IMR-90 (cell line): ENCODE data around the gene CACNG8. TPM values are rescaled to one million over a fixed set of nuclear protein-coding genes. Genes with fewer than 3 reads are reported as not detected.

ENCODE experiments used
- ATAC-seq: fragments of 200-7000 bp; cut with Tn5 transposase; 2 replicates; pipeline ENCODE4 v1.9.1; 2020; ENCODE audit warnings: low read depth, mild to moderate bottlenecking, moderate library complexity
- BruUV-seq: library from RNA; stranded (reverse); fragments of 400-500 nt; replicated peaks from 2 replicates; lab custom pipeline; 2021; lab: Mats Ljungman, UMichigan
- CTCF ChIA-PET: fragments of 300-600 bp; formaldehyde crosslinking; extraction: SDS; loops from one replicate; lab custom pipeline; 2021; ENCODE audit warnings: antibody characterized with exemption; lab: Yijun Ruan, JAX
- POLR2A ChIA-PET: fragments of 300-600 bp; sonication (Branson Sonifier 250); formaldehyde crosslinking; loops from one replicate; lab custom pipeline; 2022; ENCODE audit warnings: antibody characterized with exemption; ENCODE audit not compliant: unreplicated experiment; lab: Charles Lee
- DNase-seq: peaks from one replicate; pipeline ENCODE4 v3.0.0; 2013
- H2AFZ ChIP-seq: replicated peaks from 2 replicates; pipeline ENCODE3; 2013; ENCODE audit warnings: low read length, mild to moderate bottlenecking; ENCODE audit not compliant: poor library complexity
- H2AK5ac ChIP-seq: 2 replicates; pipeline ENCODE4 v1.6.1; 2013; ENCODE audit warnings: low read depth, low read length, inconsistent platforms
- H2AK9ac ChIP-seq: replicated peaks from 2 replicates; pipeline ENCODE3; 2013; ENCODE audit warnings: mild to moderate bottlenecking, low read depth, low read length, moderate library complexity; ENCODE audit not compliant: poor library complexity
- H2BK120ac ChIP-seq: 2 replicates; pipeline ENCODE4 v1.6.1; 2013; ENCODE audit warnings: low read depth, low read length, inconsistent platforms
- H2BK15ac ChIP-seq: 3 replicates; pipeline ENCODE4 v1.6.1; 2013; ENCODE audit warnings: low read depth, low read length, inconsistent platforms
- H2BK20ac ChIP-seq: 2 replicates; pipeline ENCODE4 v1.6.1; 2013; ENCODE audit warnings: low read depth, mild to moderate bottlenecking, inconsistent platforms, low read length, moderate library complexity
- H2BK5ac ChIP-seq: 2 replicates; pipeline ENCODE4 v1.6.1; 2013; ENCODE audit warnings: mild to moderate bottlenecking, low read depth, low read length, inconsistent platforms; ENCODE audit not compliant: poor library complexity, severe bottlenecking
- H3K14ac ChIP-seq: replicated peaks from 2 replicates; pipeline ENCODE4 v1.6.1; 2013; ENCODE audit warnings: low read depth, low read length, inconsistent platforms
- H3K18ac ChIP-seq: 2 replicates; pipeline ENCODE4 v1.6.1; 2013; ENCODE audit warnings: low read depth, low read length, control low read depth
- H3K23ac ChIP-seq: 2 replicates; pipeline ENCODE4 v1.6.1; 2013; ENCODE audit warnings: low read depth, low read length, inconsistent platforms
- H3K27ac ChIP-seq: 2 replicates; pipeline ENCODE4 v1.5.1; 2013; ENCODE audit warnings: mild to moderate bottlenecking, control low read depth, low read length; ENCODE audit not compliant: insufficient read depth
- H3K27me3 ChIP-seq: 2 replicates; pipeline ENCODE4 v1.6.1; 2013; ENCODE audit warnings: low read length; ENCODE audit not compliant: control insufficient read depth, insufficient read depth
- H3K36me3 ChIP-seq: 2 replicates; pipeline ENCODE4 v1.6.1; 2013; ENCODE audit warnings: low read length, mixed read lengths; ENCODE audit not compliant: control insufficient read depth, insufficient read depth
- H3K4ac ChIP-seq: 2 replicates; pipeline ENCODE4 v1.6.1; 2013; ENCODE audit warnings: low read depth, low read length, inconsistent platforms
- H3K4me1 ChIP-seq: 2 replicates; pipeline ENCODE4 v1.6.1; 2013; ENCODE audit warnings: low read length, mixed read lengths; ENCODE audit not compliant: control insufficient read depth, insufficient read depth
- H3K4me2 ChIP-seq: 2 replicates; pipeline ENCODE4 v1.6.1; 2013; ENCODE audit warnings: low read depth, mild to moderate bottlenecking, control low read depth, low read length, moderate library complexity
- H3K4me3 ChIP-seq: 2 replicates; pipeline ENCODE4 v1.5.1; 2013; ENCODE audit warnings: low read depth, mild to moderate bottlenecking, control low read depth, low read length, moderate library complexity; ENCODE audit not compliant: insufficient read depth
- H3K56ac ChIP-seq: 2 replicates; pipeline ENCODE4 v1.6.1; 2013; ENCODE audit warnings: low read length, inconsistent platforms; ENCODE audit not compliant: insufficient read depth; ENCODE audit errors: extremely low read depth
- H3K79me1 ChIP-seq, 2 experiments: 2 replicates each; pipeline ENCODE4 v1.6.1; 2013; ENCODE audit warnings: low read length in 2 of 2, inconsistent platforms in 1 of 2, low read depth in 1 of 2
- H3K9ac ChIP-seq: 2 replicates; pipeline ENCODE4 v1.6.1; 2013; ENCODE audit warnings: low read depth, low read length, control low read depth
- H3K9me1 ChIP-seq: 2 replicates; pipeline ENCODE4 v1.6.1; 2013; ENCODE audit warnings: low read length, inconsistent platforms; ENCODE audit not compliant: insufficient read depth
- H3K9me3 ChIP-seq: 2 replicates; pipeline ENCODE4 v1.6.1; 2013; ENCODE audit warnings: low read length; ENCODE audit not compliant: control insufficient read depth, insufficient read depth
- H4K20me1 ChIP-seq: 2 replicates; pipeline ENCODE4 v1.6.1; 2013; ENCODE audit warnings: low read length, inconsistent platforms; ENCODE audit not compliant: insufficient read depth
- H4K5ac ChIP-seq: 2 replicates; pipeline ENCODE4 v1.6.1; 2013; ENCODE audit warnings: mild to moderate bottlenecking, low read depth, low read length, control low read depth
- H4K8ac ChIP-seq, 2 experiments: 2 replicates each; pipeline ENCODE4 v1.6.1; 2013; ENCODE audit warnings: low read depth in 2 of 2, low read length in 2 of 2, control low read depth in 1 of 2, inconsistent platforms in 1 of 2
- H4K91ac ChIP-seq: 2 replicates; pipeline ENCODE4 v1.6.1; 2013; ENCODE audit warnings: low read depth, low read length, inconsistent platforms; ENCODE audit not compliant: insufficient read depth
- RCOR1 ChIP-seq: IDR thresholded peaks from 2 replicates; pipeline ENCODE4 v1.6.1; 2012; ENCODE audit warnings: mild to moderate bottlenecking, low read length, improper control_type of control experiment; ENCODE audit not compliant: insufficient replicate concordance
- WGBS, 2 experiments: methylation state at CpG; one replicate each; pipeline versions ENCODE4 v1.1.5 to v1.1.7; 2013; ENCODE audit warnings: missing lambda C conversion rate in 2 of 2; ENCODE audit not compliant: insufficient read length in 1 of 2; ENCODE audit errors: extremely low coverage in 2 of 2; 5-methylcytosine and 5-hydroxymethylcytosine counted together
- dilution Hi-C: fragments of 300-500 bp; cut with HindIII; formaldehyde crosslinking; loops from one replicate; pipeline ENCODE4 v1.14.3; 2018; ENCODE audit warnings: low sequenced_read_pairs; ENCODE audit not compliant: unreplicated experiment
- in situ Hi-C: fragments of 300-500 bp; cut with MboI; formaldehyde crosslinking; loops from 3 replicates; pipeline ENCODE4 v1.14.3; 2019; ENCODE audit warnings: low sequenced_read_pairs, inconsistent platforms, mixed read lengths
- intact Hi-C: fragments of 100-400 bp; cut with micrococcal nuclease; formaldehyde crosslinking; loops from 2 replicates; pipeline ENCODE4 v1.10.0; 2022
- polyA plus RNA-seq, 3 experiments: library from polyadenylated mRNA; depleted of rRNA; stranded (reverse); fragments of >200 nt; gene quantifications; 2 replicates each; pipeline ENCODE4 v1.2.3, GENCODE V29; 2012; ENCODE audit warnings: low replicate concordance in 1 of 3
- total RNA-seq: library from RNA; depleted of rRNA; stranded (reverse); fragments of >200 nt; gene quantifications from 2 replicates; pipeline ENCODE4 v1.2.3, GENCODE V29; 2012

CACNG8 gene
- total and polyA plus RNA-seq, 2 of the 4 experiments (the other 2 are of a cell fraction): 0.15 TPM; not detected in 1

DNA sequence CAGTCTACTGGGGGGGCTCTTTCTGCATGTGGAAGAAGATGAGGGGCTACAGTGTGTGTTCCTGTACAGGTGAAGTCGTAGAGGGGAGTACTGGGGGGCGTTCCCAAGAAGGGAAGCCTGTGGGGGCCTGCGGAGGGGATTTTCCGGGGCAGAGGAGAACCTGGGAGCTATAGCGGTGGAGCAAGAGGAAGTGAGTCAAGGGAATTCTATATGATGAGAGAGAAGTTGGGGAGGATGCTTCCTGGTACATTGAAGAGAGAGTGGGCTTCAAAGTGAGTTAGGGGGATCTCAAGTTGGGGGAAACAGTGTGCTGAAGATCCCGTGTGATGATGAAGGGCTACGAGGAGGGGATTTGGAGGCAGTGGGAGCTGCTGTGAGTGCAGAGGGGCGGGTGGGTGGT is 1.9 kb upstream of the CACNG8 start:
- no peak overlapping the region for H3K4ac ChIP-seq
- no peak overlapping the region for H4K91ac ChIP-seq
- intact Hi-C loops: no loop called here
- H2BK20ac ChIP-seq: no peak overlapping the region
- no peak for ATAC-seq
- no peak overlapping the region; the same call in 1 of the 2 replicates for H3K4me3 ChIP-seq
- POLR2A ChIA-PET: no interaction called here
- no peak overlapping the region for H2AK9ac ChIP-seq
- H3K9me1 ChIP-seq: no peaks in the 10 kb centered on the region
- CTCF ChIA-PET: no interaction called here
- no peak overlapping the region for H2AFZ ChIP-seq
- H2AK5ac ChIP-seq: no peak overlapping the region
- H3K9ac ChIP-seq: no peak overlapping the region
- no peaks in the 10 kb centered on the region for H4K20me1 ChIP-seq
- no peaks in the 10 kb centered on the region for H3K4me1 ChIP-seq
- no peak overlapping the region for H2BK120ac ChIP-seq
- H4K8ac ChIP-seq: no peak overlapping the region
- no peaks in the 10 kb centered on the region; the same call in 1 of the 2 replicates for H3K9me3 ChIP-seq
- 8% methylated on average over 4 of the region's 8 CpGs; no CpG with 5 or more reads in 1 of the 2 experiments for WGBS, 2 experiments
- H3K23ac ChIP-seq: no peak overlapping the region
- H2BK15ac ChIP-seq: no peak overlapping the region
- no peak for TF ChIP-seq RCOR1
- H3K4me2 ChIP-seq: no peak overlapping the region
- H3K27ac ChIP-seq: no peak overlapping the region
- no peaks in the 10 kb centered on the region for H3K79me1 ChIP-seq
- no peak overlapping the region for H2BK5ac ChIP-seq
- DNase-seq: no peak
- in situ Hi-C loops: no loop called here
- dilution Hi-C loops: no loop called here
- peaks cover 69% of the 10 kb centered on the region for H3K27me3 ChIP-seq
- H3K36me3 ChIP-seq: no peaks in the 10 kb centered on the region
- H3K56ac ChIP-seq: no peak overlapping the region
- no peak overlapping the region for H3K14ac ChIP-seq
- H4K5ac ChIP-seq: no peak overlapping the region
- no TSS peak for BruUV-seq
- H3K18ac ChIP-seq: no peak overlapping the region
